ENCODE data around the gene CIPC.

CIPC gene

DNA sequence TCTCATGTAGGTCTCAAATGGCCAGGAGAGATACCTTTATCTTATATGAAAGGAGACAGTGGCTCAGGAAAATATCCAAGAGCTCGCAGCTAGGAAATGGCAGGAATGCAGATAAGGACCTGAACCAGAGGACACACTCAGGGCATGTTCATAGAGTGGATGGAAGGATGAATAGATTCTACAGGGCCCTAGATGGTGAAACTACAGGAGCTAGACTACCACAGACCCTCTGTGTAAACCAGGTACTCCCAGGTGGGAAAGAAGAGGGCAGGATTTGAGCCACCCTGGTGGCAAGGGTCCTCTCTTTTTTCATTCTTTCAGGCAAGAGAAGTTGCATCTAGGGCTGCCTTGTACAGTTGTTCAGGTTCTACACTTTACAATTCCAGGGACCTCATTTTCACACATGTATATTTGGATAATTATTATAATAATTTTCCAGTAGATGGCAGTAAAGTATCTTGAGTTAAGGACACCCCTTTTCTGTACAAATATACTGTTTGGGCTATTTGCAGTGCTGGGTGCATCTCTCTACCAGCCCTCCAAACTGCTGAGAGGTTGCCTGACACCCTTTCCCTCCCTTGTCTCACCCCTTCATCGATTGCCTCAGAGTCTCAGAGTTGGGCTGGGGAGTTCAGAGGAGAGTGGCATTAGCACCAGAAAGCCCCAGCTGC is 54.0 kb downstream of the CIPC start:
- Histone ChIP-seq H2AFZ (ENCODE audit: insufficient read depth, low read length, poor library complexity) (no peak overlapping the region), H3K23ac (ENCODE audit: low read length) (no peak overlapping the region), H3K18ac (ENCODE audit: low read length) (no peak overlapping the region), H4K91ac (ENCODE audit: low read depth, low read length) (no peak overlapping the region), H3K27me3 (ENCODE audit: insufficient read depth, low read length) (no peaks in the 10 kb centered on the region), H4K8ac (ENCODE audit: low read depth, low read length) (no peak overlapping the region), H3K27ac (ENCODE audit: low read depth, low read length) (no peak overlapping the region), H3K9me3 (ENCODE audit: insufficient read depth, low read depth, low read length) (no peaks in the 10 kb centered on the region), H3K4me1 (ENCODE audit: control insufficient read depth in 1 of 2, insufficient read depth in 2 of 2, low read length in 2 of 2) (no peaks in the 10 kb centered on the region), H3K14ac (ENCODE audit: low read length) (no peak overlapping the region), H3K4me3 (ENCODE audit: low read depth, low read length) (no peak overlapping the region), H2BK120ac (ENCODE audit: insufficient read depth, low read length, poor library complexity) (no peak overlapping the region), H2BK12ac (ENCODE audit: low read length) (no peak overlapping the region), H3K4me2 (ENCODE audit: low read length) (no peak overlapping the region), H3K4ac (ENCODE audit: low read depth, low read length) (no peak overlapping the region), H3K36me3 (ENCODE audit: control insufficient read depth in 1 of 2, insufficient read depth in 2 of 2, low read length in 2 of 2) (no peaks in the 10 kb centered on the region), H3K9ac (ENCODE audit: low read length) (peak overlapping the region; percentile 27), H3K79me2 (ENCODE audit: control insufficient read depth, insufficient read depth, low read length, poor library complexity) (no peaks in the 10 kb centered on the region), H4K12ac (ENCODE audit: low read depth, low read length) (no peak overlapping the region), H3K79me1 (ENCODE audit: low read length) (no peaks in the 10 kb centered on the region), H2BK5ac (ENCODE audit: low read depth, low read length, poor library complexity) (no peak overlapping the region), H2AK5ac (ENCODE audit: low read length) (no peak overlapping the region)
- peak in 1 of 2 donors; percentile 49 for DNase-seq
- no CpG with 5 or more reads among the region's 2 CpGs for WGBS (ENCODE audit: extremely low coverage, insufficient coverage, insufficient read length)

DNA sequence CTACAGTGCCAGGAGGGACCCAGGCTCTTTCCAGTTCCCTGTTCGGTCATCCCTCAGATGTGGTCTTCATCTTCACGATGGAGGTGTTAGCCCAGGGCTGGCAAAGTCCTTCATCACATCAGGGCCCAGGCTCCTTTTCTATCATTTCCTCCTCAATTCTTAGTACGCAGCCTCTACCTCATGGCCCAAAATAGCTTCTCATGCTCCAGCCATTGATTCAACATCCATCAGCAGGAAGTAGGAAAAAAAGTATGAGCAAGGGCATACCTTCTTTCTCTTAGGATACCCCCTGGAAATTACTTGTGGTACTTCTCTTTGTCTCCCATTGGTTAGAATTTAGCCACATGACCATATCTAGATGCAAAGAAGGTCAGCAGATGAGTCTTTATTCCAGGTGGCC is 55.7 kb downstream of the CIPC start:
- no peak overlapping the region for H3K27ac ChIP-seq (ENCODE audit: low read depth, low read length)
- no peak overlapping the region for H3K4ac ChIP-seq (ENCODE audit: low read depth, low read length)
- H3K9ac ChIP-seq (ENCODE audit: low read length) = no peak overlapping the region
- no peak for DNase-seq
- H3K18ac ChIP-seq (ENCODE audit: low read length) = no peak overlapping the region
- H3K79me1 ChIP-seq (ENCODE audit: low read length) = no peaks in the 10 kb centered on the region
- H3K79me2 ChIP-seq (ENCODE audit: control insufficient read depth, insufficient read depth, low read length, poor library complexity) = no peaks in the 10 kb centered on the region
- no peak overlapping the region for H2AFZ ChIP-seq (ENCODE audit: insufficient read depth, low read length, poor library complexity)
- H3K27me3 ChIP-seq (ENCODE audit: insufficient read depth, low read length) = no peaks in the 10 kb centered on the region
- no peak overlapping the region for H2BK12ac ChIP-seq (ENCODE audit: low read length)
- H2AK5ac ChIP-seq (ENCODE audit: low read length) = no peak overlapping the region
- H4K12ac ChIP-seq (ENCODE audit: low read depth, low read length) = no peak overlapping the region
- no CpG with 5 or more reads among the region's 3 CpGs for WGBS (ENCODE audit: extremely low coverage, insufficient coverage, insufficient read length)
- no peak overlapping the region for H2BK120ac ChIP-seq (ENCODE audit: insufficient read depth, low read length, poor library complexity)
- H4K91ac ChIP-seq (ENCODE audit: low read depth, low read length) = no peak overlapping the region
- no peak overlapping the region for H3K23ac ChIP-seq (ENCODE audit: low read length)
- H2BK5ac ChIP-seq (ENCODE audit: low read depth, low read length, poor library complexity) = no peak overlapping the region
- H3K9me3 ChIP-seq (ENCODE audit: insufficient read depth, low read depth, low read length) = peaks cover 1% of the 10 kb centered on the region
- no peak overlapping the region for H3K4me2 ChIP-seq (ENCODE audit: low read length)
- no peak overlapping the region for H3K14ac ChIP-seq (ENCODE audit: low read length)
- H3K4me3 ChIP-seq (ENCODE audit: low read depth, low read length) = no peak overlapping the region
- H3K4me1 ChIP-seq (ENCODE audit: control insufficient read depth in 1 of 2, insufficient read depth in 2 of 2, low read length in 2 of 2) = no peaks in the 10 kb centered on the region
- H3K36me3 ChIP-seq (ENCODE audit: control insufficient read depth in 1 of 2, insufficient read depth in 2 of 2, low read length in 2 of 2) = no peaks in the 10 kb centered on the region
- H4K8ac ChIP-seq (ENCODE audit: low read depth, low read length) = no peak overlapping the region

DNA sequence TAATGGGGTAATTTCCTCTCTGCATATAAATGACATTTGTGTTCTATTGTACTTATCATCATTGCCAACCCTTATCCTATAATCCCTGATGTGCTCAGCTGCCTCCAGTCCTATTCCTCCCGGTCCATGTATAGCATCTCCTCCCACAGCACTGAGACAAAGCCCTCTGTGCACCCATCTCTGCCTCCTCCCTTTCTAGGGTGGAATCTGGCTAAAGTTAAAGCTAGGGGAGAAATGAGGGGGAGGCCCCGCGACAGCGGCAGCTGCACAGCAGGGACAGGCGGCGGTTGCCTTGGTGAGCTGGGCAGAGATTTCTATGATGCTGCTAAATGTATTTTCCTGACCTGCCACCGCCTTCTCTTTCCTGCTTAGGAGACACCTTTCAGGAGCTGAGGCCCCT is 56.4 kb downstream of the CIPC start:
- H2BK12ac ChIP-seq (ENCODE audit: low read length) = no peak overlapping the region
- no peaks in the 10 kb centered on the region for H3K4me1 ChIP-seq (ENCODE audit: control insufficient read depth in 1 of 2, insufficient read depth in 2 of 2, low read length in 2 of 2)
- H3K4ac ChIP-seq (ENCODE audit: low read depth, low read length) = no peak overlapping the region
- H3K79me1 ChIP-seq (ENCODE audit: low read length) = no peaks in the 10 kb centered on the region
- H3K9ac ChIP-seq (ENCODE audit: low read length) = no peak overlapping the region
- H3K27me3 ChIP-seq (ENCODE audit: insufficient read depth, low read length) = no peaks in the 10 kb centered on the region
- H4K12ac ChIP-seq (ENCODE audit: low read depth, low read length) = no peak overlapping the region
- no peak overlapping the region for H4K8ac ChIP-seq (ENCODE audit: low read depth, low read length)
- H3K4me2 ChIP-seq (ENCODE audit: low read length) = no peak overlapping the region
- no peak overlapping the region for H2BK120ac ChIP-seq (ENCODE audit: insufficient read depth, low read length, poor library complexity)
- no CpG with 5 or more reads among the region's 7 CpGs for WGBS (ENCODE audit: extremely low coverage, insufficient coverage, insufficient read length)
- no peak overlapping the region for H3K14ac ChIP-seq (ENCODE audit: low read length)
- H3K23ac ChIP-seq (ENCODE audit: low read length) = no peak overlapping the region
- H2BK5ac ChIP-seq (ENCODE audit: low read depth, low read length, poor library complexity) = no peak overlapping the region
- no peak overlapping the region for H4K91ac ChIP-seq (ENCODE audit: low read depth, low read length)
- H3K9me3 ChIP-seq (ENCODE audit: insufficient read depth, low read depth, low read length) = peaks cover 1% of the 10 kb centered on the region
- no peak overlapping the region for H2AK5ac ChIP-seq (ENCODE audit: low read length)
- H3K27ac ChIP-seq (ENCODE audit: low read depth, low read length) = no peak overlapping the region
- H3K18ac ChIP-seq (ENCODE audit: low read length) = no peak overlapping the region
- H3K36me3 ChIP-seq (ENCODE audit: control insufficient read depth in 1 of 2, insufficient read depth in 2 of 2, low read length in 2 of 2) = no peaks in the 10 kb centered on the region
- H2AFZ ChIP-seq (ENCODE audit: insufficient read depth, low read length, poor library complexity) = no peak overlapping the region
- no peak overlapping the region for H3K4me3 ChIP-seq (ENCODE audit: low read depth, low read length)
- H3K79me2 ChIP-seq (ENCODE audit: control insufficient read depth, insufficient read depth, low read length, poor library complexity) = no peaks in the 10 kb centered on the region
- DNase-seq = no peak

DNA sequence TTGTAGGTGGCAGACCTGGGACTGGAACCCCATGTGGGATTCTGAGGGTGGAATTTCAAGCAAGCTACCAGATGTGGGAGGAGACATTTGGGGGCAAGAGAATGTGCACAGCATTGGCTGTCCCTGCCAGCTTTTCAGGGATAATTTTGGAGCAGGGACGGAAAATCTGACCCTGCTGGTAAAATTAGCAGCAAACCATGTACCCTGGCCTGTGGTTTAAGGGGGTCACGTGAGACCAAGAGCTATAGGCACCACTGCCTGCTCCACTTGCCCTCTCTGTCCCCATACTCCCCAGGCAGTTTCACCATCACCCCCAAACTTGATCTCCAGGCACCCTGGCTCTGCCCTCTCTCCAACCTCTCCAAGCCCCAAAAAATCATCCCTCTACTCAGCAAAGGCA is 57.0 kb downstream of the CIPC start:
- Histone ChIP-seq H2AFZ (ENCODE audit: insufficient read depth, low read length, poor library complexity) (no peak overlapping the region), H3K79me2 (ENCODE audit: control insufficient read depth, insufficient read depth, low read length, poor library complexity) (no peaks in the 10 kb centered on the region), H3K36me3 (ENCODE audit: control insufficient read depth in 1 of 2, insufficient read depth in 2 of 2, low read length in 2 of 2) (no peaks in the 10 kb centered on the region), H3K4me2 (ENCODE audit: low read length) (no peak overlapping the region), H2BK5ac (ENCODE audit: low read depth, low read length, poor library complexity) (no peak overlapping the region), H4K91ac (ENCODE audit: low read depth, low read length) (no peak overlapping the region), H3K18ac (ENCODE audit: low read length) (no peak overlapping the region), H3K79me1 (ENCODE audit: low read length) (no peaks in the 10 kb centered on the region), H3K4me3 (ENCODE audit: low read depth, low read length) (no peak overlapping the region), H3K4ac (ENCODE audit: low read depth, low read length) (no peak overlapping the region), H3K9ac (ENCODE audit: low read length) (no peak overlapping the region), H3K14ac (ENCODE audit: low read length) (no peak overlapping the region), H3K23ac (ENCODE audit: low read length) (no peak overlapping the region), H2BK120ac (ENCODE audit: insufficient read depth, low read length, poor library complexity) (no peak overlapping the region), H3K27ac (ENCODE audit: low read depth, low read length) (no peak overlapping the region), H3K4me1 (ENCODE audit: control insufficient read depth in 1 of 2, insufficient read depth in 2 of 2, low read length in 2 of 2) (no peaks in the 10 kb centered on the region), H2AK5ac (ENCODE audit: low read length) (no peak overlapping the region), H4K12ac (ENCODE audit: low read depth, low read length) (no peak overlapping the region), H3K27me3 (ENCODE audit: insufficient read depth, low read length) (no peaks in the 10 kb centered on the region), H2BK12ac (ENCODE audit: low read length) (no peak overlapping the region), H4K8ac (ENCODE audit: low read depth, low read length) (no peak overlapping the region), H3K9me3 (ENCODE audit: insufficient read depth, low read depth, low read length) (peaks cover 1% of the 10 kb centered on the region)
- no peak for DNase-seq
- no CpG with 5 or more reads among the region's 2 CpGs for WGBS (ENCODE audit: extremely low coverage, insufficient coverage, insufficient read length)

All from trophoblast cell (in vitro differentiated cells and primary cell).